ENCODE results near the gene IGFBPL1.
A peak's percentile ranks its signal among the peaks of the same experiment; 100 is the strongest.
"Not testable (repeated sequence)": the region's sequence is repeated elsewhere in the genome, so short reads cannot be mapped to it uniquely, and the experiment has no call there.

Gene IGFBPL1

DNA sequence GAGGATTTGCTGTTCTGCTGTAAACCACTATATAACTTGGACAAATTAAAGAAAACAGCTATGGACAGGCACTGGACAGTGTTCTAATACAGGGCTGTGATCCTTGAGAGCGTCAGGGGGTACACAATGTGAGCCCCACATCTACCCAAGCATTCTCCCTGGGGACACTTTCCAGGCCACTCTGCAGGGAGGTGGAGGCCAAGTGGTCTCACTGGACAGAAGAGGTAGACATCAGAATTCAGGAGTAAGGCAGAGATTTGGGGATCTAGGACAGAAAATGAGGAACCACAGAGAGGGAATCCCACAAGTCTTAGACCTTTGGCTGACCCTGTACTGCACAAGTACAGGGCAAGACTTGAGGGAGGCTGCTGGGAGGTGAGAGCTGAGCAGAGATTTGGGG, 3.8 kb upstream of the IGFBPL1 start:
- no peak for DNase-seq

DNA sequence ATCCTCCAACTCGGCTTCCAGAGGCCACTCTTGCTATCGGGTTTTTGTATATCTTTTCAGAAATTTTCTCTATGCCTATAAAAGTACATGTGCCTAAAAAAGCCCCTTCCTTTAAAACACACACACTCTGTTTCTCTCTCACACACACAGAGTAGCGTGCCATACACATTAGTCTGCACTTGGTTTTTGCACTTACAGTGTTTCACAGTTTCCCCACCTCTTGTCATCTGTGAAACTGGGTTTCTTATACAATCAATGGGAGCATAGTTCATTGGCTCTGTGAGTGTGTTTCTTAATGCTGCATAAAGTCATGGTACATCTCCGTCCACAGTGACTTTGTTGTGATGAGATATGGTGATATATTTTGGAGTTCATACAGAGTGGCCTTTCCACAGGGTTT, 664 bp upstream of the IGFBPL1 start:
- DNase-seq = no peak

DNA sequence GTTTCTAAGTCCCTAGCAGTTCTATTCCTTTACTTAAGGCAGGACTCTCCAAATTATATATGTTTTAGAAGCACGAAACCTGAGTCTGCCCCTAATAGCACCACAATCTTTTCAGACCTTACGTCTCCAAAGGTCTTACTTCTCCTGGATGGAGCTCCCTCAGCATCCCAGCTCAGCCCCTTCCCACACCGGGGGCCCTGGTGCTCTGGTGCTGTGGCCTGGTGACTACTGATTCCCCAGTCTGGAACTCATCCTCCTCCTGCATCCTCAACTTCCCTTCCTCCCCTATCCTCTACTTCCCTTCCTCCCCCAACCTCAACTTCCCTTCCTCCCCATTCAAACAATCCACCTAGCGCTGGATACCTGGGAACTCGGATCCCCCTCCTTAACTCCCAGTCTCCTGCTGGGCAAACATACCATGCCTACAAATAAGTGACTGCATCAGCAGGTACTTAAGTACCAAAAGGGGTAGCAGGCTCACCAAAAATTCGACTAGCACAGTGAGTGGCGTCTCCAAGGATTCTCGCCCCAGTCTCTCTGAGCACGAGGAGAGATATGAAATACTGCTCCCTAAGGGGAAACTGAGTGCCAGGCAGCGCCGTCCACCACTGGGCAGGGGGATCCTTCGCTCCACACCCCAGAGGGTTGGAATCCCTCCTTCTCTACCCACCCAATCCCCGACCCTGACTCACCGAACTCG, 831 bp downstream of the IGFBPL1 start:
- DNase-seq = no peak

DNA sequence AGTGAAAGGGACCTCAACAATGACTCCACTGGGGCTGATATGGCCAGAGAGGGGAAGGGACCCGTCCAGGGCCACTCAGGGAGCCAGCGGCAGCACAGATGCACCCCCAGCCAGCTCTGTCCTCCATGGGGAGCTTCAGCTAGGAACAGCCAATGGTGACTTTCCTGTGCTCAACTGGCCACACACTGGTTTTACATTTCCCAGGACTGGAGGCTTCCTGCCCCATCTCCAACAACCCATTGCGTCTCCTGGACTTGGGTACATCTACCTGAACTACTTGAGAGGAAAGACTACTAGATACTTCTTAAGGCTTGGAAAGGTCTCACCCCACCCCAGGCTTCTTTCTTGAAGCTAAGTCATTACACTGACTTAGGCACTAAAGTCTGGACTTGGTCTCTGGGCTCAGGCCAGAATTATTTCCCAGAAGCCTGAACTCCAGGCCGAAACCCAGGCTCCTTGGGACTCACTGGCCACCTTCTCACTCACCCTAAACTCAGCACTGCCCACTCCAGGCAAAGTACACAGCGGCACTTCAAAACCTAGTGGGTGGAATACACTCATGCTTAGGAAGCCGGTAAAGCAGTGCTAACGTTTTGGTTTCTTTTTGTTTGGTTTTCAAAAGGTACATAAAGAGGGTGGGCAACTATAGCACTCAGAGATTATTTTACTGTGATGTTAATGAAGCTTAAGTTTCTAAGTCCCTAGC, 1.5 kb downstream of the IGFBPL1 start:
- no peak for DNase-seq

DNA sequence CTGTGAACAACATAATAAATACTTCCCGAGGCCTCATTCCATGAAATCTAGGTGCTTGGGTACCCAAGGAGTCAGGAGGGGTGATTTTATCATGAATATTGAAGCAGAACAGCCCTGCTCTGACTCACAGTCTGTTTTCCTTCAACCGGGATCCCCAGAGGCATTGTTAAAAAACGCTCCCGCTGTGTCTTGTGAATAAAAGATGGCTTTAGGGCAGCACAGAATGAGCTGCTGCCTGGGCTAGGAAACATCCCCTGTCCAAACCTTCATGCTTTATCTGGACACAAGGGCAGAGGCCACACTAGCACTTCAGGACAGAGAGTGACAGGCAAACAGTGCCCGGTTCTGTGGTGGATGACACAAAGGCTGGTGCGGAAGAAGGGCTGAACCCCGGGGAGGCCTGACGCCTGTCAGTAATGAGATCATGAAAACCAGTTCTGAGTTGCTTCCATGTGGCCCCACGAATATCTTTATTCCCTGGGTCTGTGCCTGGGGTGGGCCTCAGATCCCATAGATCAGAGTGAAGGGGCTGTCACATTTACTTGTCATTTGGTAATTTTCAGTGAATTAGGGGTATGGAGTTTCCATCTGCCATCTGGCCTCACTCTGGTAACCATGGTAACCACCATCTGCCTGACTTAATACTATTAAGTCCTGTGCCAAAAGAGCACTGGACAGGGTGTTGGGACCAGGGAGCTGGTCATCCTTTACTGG, 2.6 kb downstream of the IGFBPL1 start:
- no peak for DNase-seq

DNA sequence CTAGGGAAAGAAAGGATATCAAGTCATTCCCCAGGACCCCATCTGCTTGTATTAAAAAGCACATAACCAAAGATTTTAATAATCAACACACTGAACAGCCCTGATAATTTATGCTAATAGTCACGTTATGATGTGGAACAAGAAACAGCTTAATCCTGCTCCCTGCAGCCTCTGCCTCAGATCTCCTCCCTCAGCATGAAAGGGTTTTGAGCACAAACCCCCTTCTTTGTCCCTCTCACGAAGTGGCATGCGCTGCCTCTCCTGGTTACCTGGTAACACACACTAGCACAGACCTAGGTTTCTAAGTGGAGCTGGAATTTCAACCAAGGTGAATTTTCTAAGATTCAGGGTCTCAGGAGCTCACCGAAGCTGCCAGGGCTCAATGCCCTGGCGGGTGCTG, 5.1 kb downstream of the IGFBPL1 start:
- no peak for DNase-seq

DNA sequence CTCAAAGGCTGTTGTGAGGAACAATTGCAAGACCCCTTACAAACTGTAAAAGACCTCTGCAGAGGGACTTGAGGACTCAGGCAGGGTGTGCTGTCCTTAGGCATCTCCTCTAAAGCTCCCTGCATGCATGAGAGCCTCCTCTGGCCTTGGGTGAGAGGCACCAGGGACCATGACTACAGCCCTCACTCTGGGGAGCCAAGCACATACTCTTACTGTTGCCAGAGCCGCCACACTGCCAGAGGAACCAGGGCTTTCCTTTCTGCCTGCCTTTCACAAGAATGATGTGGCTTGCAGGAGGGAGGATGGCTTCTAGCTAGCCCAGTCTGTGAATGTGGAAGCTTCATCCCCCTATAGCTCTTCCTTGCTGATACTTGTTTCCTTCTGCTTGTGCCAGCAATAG, 5.9 kb downstream of the IGFBPL1 start:
- DNase-seq = no peak

DNA sequence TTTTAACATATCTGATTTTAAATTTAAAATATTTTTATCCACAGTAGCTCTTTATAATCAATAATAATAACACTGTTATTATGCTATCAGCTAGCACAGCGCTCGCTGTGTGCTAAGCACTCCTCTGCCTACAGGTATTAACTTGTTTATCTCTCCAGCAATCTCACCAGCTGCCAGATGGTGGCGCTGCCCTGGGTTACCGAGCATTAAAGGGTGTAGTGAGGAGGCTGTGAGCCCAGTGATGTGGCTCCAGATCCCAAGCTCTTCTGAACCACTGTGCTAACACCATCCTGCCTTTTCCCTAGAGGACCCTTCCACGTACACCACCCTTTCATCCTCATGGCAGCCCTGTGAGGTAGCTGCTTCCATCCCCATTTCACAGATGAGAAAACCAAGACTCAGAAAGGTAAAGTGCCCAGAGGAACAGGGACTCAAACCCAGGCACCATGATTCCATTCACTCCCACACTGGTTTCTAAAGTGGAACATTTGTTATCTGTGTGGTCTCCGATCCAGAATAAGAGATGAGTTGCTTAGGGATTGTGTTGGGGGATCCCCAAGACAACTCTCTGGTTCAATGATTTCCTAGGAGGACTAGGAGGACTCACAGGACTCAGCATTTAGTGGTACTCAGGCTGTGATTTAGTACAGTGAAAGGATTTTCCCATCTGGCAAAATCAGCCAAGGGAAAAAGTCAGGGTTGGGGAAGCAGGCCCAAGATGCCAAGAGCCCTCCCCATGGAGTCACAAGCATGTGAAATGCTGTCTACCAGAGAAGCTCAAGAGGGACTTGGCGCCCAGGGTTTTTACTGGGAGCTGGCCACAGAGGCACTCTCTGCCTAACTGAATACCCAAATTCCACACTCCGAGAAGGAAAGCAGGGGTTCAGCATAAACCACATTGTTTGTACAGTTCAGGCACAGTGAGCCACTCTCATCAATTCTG, 7.0 kb downstream of the IGFBPL1 start:
- peak; percentile 77 for DNase-seq

DNA sequence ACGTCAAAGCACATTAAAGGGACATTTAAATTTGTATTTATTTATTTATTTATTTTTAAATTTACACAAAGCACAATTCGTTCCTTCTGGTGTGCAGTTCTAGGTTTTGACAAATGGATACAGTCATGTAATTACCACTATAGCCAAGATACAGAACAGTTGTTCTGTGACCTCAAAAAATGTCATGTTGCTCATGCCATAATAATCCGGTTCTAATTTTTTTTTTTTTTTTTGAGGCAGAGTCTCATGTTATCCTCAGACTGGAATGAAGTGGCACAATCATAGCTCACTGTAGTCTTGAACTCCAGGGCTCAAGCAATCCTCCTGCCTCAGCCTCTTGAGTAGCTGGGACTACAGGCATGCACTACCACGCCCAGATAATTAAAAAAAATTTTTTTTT, 7.8 kb downstream of the IGFBPL1 start:
- no peak for DNase-seq

DNA sequence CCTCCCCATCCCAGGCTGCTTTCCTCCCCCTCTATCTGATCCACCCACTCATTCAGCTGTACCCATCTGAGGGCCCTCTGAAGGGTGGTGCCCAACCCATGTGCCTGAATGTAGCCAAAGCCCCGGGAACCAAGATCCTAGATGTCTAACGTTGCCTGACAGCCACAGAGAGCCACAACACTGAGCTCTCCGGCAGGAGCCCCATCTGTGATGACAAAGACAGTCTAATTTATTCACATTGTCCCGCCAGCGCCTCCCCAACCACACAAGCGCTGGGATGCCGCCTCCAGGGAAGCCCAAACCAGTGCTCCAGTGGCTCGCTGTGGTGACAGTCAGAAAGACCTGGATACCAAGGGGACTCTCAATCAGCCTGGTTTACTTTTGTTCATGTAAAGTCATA, 8.4 kb downstream of the IGFBPL1 start:
- DNase-seq = no peak

DNA sequence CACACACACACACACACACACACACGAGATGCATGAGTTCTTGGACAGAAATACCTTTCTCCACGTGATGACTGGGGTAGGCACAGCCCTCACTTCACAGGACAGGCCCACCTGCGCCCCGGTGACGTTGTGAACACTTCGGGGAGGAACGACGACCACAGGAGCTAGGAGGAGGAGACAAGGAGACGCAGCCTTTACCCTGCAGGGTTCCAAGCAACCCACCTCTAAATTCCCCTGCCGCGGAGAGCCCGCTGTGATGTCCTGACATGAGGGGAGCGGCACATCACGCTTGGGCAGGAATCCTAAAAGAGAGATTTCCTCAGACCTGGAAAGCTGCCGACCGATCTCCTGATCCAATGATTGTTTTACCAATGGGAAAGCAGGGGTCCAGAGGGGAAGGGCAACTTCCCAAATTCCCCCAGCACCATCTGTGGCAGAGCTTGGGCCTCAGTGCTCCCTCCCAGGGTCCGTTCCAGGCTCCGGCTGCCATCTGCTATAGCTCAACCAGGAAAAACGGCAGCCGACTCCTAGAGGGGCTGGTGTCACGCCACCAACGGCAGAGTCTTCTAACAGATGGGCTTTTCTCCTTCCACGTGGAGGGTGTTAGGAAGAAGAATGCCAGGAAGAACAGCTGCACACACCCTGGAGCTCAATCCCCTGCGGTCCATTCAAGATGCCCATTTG, 10.1 kb downstream of the IGFBPL1 start:
- DNase-seq = no peak

DNA sequence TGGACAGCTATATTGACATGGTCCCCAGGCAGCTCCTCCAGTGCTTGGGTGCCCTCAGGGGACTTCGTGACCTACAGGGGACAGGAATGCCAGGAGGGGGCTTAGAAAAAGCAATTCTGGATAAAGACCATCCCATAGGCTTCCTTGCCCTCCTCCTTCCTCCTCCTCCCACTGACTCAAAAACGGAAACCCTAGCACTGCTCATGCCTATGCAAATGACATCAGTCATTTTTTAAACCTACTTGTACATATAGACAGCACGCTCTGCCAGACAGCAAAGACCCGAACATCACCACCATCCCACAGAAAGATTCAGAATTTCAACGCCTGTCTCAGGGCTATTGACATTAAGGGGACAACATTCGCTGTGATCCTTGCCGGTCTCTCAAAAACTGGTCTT, 11.0 kb downstream of the IGFBPL1 start:
- no peak for DNase-seq

DNA sequence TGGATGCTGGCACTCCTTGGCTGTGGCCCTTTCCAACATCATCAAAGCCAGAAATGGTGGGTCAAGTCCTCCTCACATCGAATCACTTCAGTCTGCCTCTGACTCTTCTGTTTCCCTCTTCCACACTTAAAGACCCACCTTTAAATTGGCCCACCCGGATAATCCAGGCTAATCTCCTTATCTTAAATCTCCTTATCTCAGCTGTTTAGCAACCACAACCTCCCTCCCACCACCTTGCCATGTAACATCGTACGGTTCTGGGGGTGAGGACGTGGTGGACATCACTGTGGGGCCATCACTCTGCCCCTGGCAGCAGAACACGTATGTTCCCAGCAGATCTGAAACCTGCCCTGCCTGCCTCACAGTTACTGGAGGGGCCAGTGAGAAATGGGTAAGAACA, 11.5 kb downstream of the IGFBPL1 start:
- no peak for DNase-seq

DNA sequence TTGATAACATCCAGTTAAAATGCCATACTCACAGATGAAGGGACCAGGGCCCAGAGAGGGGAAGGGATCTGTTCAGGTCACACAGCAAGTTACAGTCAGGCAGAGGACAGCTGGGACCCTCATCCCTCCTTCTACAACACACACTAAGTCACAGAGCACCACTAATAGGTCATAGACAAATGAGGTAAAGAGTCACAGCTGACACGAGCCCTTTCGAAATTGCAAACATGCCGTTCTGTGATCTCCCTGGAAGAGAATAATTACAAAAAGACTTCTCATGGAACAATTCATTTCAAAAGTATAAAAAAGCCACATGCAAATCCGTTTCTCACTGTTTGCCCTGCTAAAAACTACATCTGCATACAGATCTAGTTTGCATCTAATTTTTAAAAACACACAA, 15.5 kb downstream of the IGFBPL1 start:
- no peak for DNase-seq

DNA sequence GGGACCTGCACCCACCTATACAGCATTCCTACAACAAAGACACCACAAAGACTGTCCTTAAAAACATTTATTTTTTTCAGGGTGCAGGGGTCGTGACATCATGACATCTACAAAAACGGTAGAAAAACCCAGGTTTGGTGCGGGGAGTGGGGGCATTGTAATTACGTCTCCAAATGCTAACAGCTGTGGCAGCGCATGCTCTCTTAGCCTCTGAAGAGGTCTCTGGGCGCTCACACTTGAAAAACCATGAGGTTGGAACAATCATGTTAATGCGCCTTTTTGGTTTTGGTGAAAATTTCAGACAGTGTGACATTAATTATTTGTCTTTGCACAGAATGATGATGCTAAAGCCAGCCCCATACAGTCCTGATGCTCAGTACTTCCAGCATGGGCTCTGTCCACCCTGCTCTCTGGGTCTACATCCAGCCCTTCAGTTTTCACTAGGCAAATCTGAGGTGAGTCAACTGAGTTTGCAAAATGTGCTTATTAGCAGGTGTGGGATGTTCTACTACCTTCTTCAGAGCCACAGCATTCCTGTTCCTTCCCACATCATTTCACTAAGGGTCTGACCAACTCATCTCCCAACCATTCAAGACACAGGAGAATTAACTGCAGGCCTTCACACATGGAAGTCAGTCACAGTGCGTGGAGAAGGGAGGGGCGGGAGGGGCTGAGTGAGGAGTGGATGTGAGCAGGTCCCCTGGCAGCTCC, 17.6 kb downstream of the IGFBPL1 start:
- DNase-seq = no peak

DNA sequence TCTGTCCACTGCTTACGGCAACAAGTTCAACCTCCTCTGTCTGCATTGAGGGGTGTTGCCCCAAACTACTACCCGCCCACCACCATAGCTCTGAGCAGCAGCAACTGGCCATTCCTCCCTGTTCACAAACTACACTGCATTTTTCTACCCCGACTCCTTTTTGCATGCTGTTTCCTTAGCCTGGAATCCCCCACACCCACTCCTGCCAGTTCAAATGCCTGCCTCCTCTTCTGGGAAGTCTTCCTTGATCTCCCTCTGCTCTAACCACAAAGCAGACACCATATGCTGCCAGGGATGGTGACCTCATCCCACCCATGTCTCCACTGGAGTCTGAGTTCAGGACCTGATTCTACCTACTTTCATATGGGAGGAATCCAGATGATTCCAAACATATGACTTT, 18.5 kb downstream of the IGFBPL1 start:
- DNase-seq = no peak

DNA sequence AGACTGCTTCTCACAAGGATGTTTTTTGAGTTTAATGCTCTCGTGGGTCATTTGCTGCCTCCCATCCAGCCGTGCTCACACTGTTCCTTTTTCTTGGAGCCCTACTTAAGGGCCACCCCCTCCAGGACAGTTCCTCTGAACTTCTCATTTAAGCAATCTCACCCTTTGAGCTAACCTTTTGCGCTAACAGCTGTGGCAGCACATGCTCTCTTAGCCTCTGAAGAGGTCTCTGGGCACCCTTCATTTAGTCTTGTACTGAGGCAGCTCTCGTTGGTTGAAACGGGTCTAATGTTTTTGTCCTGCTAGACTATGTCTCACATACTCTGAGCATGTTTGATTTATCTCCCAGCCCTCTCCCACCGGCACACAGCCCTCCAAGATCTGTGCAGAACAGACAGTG, 19.9 kb downstream of the IGFBPL1 start:
- no peak for DNase-seq

DNA sequence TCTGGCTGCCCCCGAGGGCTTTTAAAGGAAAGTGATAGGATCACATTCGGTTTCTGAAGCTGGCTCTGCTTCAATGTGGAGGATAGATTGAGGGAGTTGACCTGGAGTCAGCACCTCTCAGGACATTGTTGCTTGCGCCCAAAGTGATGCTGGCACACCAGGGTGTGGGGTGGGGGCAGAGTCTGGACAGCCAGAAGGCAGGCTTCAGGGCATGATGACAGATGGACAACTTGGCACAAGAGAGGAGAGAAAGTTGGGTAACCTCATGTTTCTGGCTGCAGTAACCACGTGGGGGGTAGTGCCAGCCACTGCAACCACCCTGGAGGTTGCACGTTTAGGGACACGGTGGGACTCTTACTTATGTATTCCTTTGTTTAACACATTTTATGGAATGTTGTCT, 22.3 kb downstream of the IGFBPL1 start:
- no peak for DNase-seq

DNA sequence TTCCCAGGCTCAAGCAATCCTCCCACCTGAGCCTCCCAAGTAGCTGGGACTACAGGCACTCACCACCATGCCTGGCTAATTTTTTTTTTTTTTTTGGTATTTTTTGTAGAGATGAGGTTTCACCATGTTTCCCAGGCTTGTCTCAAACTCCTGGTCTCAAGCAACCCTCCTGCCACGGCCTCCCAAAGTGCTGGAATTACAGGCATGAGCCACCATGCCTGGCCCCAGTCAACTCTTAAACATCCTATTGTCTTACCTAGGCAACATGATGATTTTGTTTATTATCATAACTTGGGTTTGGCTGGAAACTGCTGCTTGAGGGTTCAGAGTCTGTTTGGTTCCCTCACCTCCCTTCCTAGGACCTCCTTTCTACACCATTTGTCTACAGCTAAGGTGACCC, 25.1 kb downstream of the IGFBPL1 start:
- DNase-seq = not testable (repeated sequence)

DNA sequence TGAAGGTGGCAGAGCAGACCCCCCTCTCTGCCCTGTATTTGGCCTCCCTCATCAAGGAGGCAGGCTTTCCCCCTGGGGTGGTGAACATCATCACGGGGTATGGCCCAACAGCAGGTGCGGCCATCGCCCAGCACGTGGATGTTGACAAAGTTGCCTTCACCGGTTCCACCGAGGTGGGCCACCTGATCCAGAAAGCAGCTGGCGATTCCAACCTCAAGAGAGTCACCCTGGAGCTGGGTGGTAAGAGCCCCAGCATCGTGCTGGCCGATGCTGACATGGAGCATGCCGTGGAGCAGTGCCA, 27.9 kb downstream of the IGFBPL1 start:
- no peak for DNase-seq

DNA sequence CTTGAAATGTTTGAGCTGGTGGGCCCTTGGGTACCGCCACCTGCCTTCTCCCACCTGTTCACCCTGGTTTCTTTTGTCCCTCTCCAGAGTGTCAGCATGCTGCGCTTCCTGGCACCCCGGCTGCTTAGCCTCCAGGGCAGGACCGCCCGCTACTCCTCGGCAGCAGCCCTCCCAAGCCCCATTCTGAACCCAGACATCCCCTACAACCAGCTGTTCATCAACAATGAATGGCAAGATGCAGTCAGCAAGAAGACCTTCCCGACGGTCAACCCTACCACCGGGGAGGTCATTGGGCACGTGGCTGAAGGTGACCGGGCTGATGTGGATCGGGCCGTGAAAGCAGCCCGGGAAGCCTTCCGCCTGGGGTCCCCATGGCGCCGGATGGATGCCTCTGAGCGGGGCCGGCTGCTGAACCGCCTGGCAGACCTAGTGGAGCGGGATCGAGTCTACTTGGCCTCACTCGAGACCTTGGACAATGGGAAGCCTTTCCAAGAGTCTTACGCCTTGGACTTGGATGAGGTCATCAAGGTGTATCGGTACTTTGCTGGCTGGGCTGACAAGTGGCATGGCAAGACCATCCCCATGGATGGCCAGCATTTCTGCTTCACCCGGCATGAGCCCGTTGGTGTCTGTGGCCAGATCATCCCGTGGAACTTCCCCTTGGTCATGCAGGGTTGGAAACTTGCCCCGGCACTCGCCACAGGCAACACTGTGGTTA, 28.4 kb downstream of the IGFBPL1 start:
- no peak for DNase-seq
